DOHH2 (cell line): ENCODE data around the gene C3orf20.

Experiments
- EZH2phosphoT487 ChIP-seq: fragments of 200-600 bp; sonication (generic); IDR thresholded peaks from 2 replicates; pipeline ENCODE4 v1.6.1; 2017; ENCODE audit warnings: borderline replicate concordance, mild to moderate bottlenecking, antibody characterized with exemption, low read length, moderate library complexity, mixed read lengths
- TF ChIP-seq, protein P1 (sequence below): fragments of 200-600 bp; sonication (generic); IDR thresholded peaks from one replicate; pipeline ENCODE4 v1.5.1; 2014; ENCODE audit warnings: antibody characterized with exemption, mild to moderate bottlenecking, low read depth, low read length; ENCODE audit not compliant: poor library complexity, severe bottlenecking

- TF ChIP-seq, protein P1, sequence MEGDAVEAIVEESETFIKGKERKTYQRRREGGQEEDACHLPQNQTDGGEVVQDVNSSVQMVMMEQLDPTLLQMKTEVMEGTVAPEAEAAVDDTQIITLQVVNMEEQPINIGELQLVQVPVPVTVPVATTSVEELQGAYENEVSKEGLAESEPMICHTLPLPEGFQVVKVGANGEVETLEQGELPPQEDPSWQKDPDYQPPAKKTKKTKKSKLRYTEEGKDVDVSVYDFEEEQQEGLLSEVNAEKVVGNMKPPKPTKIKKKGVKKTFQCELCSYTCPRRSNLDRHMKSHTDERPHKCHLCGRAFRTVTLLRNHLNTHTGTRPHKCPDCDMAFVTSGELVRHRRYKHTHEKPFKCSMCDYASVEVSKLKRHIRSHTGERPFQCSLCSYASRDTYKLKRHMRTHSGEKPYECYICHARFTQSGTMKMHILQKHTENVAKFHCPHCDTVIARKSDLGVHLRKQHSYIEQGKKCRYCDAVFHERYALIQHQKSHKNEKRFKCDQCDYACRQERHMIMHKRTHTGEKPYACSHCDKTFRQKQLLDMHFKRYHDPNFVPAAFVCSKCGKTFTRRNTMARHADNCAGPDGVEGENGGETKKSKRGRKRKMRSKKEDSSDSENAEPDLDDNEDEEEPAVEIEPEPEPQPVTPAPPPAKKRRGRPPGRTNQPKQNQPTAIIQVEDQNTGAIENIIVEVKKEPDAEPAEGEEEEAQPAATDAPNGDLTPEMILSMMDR = no peak
- TF ChIP-seq EZH2phosphoT487 = no peak
Observed at GRCh38 chr3:14703128-14703750, 28.3 kb downstream of the C3orf20 start.
